ENCODE results near the gene GPATCH11. TPM values are rescaled to one million over a fixed set of nuclear protein-coding genes. Genes with fewer than 3 reads are reported as not detected.

GPATCH11 gene
- total RNA-seq: 16.2 TPM
- long read RNA-seq, partial matches to known transcripts: 8 of 12 reads
- long read RNA-seq, other reads (novel, unspliced or antisense): 2 of 12 reads

GRCh38 chr2:37083873-37084794 is at the start of gene GPATCH11, which contains the start of gene HEATR5B:
TSS of gene GPATCH11 (plus strand) at chr2:37084518. CDS start at chr2:37088382, 3,864 bp downstream.
TSS of gene HEATR5B (minus strand) at chr2:37084372. CDS start at chr2:37083414, 958 bp downstream.
- peak; percentile 96 for DNase-seq (ENCODE audit: low spot score)

- DNase-seq (ENCODE audit: low spot score): no peak
Measured at GRCh38 chr2:37037771-37038170, 46.5 kb upstream of the GPATCH11 start.

- no peak for DNase-seq (ENCODE audit: low spot score)
Measured at GRCh38 chr2:37039580-37039979, 44.7 kb upstream of the GPATCH11 start.

- no peak for DNase-seq (ENCODE audit: low spot score)
Measured at GRCh38 chr2:37052600-37053332, 31.6 kb upstream of the GPATCH11 start.

GRCh38 chr2:37059841-37060240 is 24.5 kb upstream of the GPATCH11 start:
- no peak for DNase-seq (ENCODE audit: low spot score)

- DNase-seq (ENCODE audit: low spot score): no peak
Measured at GRCh38 chr2:37060446-37060845, 23.9 kb upstream of the GPATCH11 start.

GRCh38 chr2:37061013-37061711 is 23.2 kb upstream of the GPATCH11 start:
- DNase-seq (ENCODE audit: low spot score): no peak

- DNase-seq (ENCODE audit: low spot score): no peak
Measured at GRCh38 chr2:37061776-37062175, 22.5 kb upstream of the GPATCH11 start.

GRCh38 chr2:37068686-37069085 is 15.6 kb upstream of the GPATCH11 start:
- DNase-seq (ENCODE audit: low spot score): no peak

GRCh38 chr2:37070931-37071330 is 13.4 kb upstream of the GPATCH11 start:
- DNase-seq (ENCODE audit: low spot score): no peak

GRCh38 chr2:37080266-37080665 is 4.1 kb upstream of the GPATCH11 start:
- DNase-seq (ENCODE audit: low spot score): no peak

GRCh38 chr2:37080689-37081088 is 3.6 kb upstream of the GPATCH11 start:
- no peak for DNase-seq (ENCODE audit: low spot score)

- no peak for DNase-seq (ENCODE audit: low spot score)
Measured at GRCh38 chr2:37084797-37085196, 479 bp downstream of the GPATCH11 start.

GRCh38 chr2:37085731-37086147 is 1.4 kb downstream of the GPATCH11 start:
- DNase-seq (ENCODE audit: low spot score): no peak

GRCh38 chr2:37090019-37090477 is 5.7 kb downstream of the GPATCH11 start:
- no peak for DNase-seq (ENCODE audit: low spot score)

- no peak for DNase-seq (ENCODE audit: low spot score)
Measured at GRCh38 chr2:37091873-37092272, 7.6 kb downstream of the GPATCH11 start.

- no peak for DNase-seq (ENCODE audit: low spot score)
Measured at GRCh38 chr2:37096568-37096967, 12.2 kb downstream of the GPATCH11 start.

GRCh38 chr2:37098416-37099118 is 14.2 kb downstream of the GPATCH11 start:
- DNase-seq (ENCODE audit: low spot score): no peak

- DNase-seq (ENCODE audit: low spot score): no peak
Measured at GRCh38 chr2:37100054-37100453, 15.7 kb downstream of the GPATCH11 start.

GRCh38 chr2:37102588-37102987 is 18.3 kb downstream of the GPATCH11 start:
- no peak for DNase-seq (ENCODE audit: low spot score)

- DNase-seq (ENCODE audit: low spot score): no peak
Measured at GRCh38 chr2:37104178-37104577, 19.9 kb downstream of the GPATCH11 start.

Measured in mesenteric fat pad (tissue), 1 donor.